IMR-90 (cell line): Measurements from ENCODE around the gene MYH11. TPM values are rescaled to one million over a fixed set of nuclear protein-coding genes. Genes with fewer than 3 reads are reported as not detected.

ENCODE experiments used
- ATAC-seq: fragments of 200-7000 bp; cut with Tn5 transposase; 2 replicates; pipeline ENCODE4 v1.9.1; 2020; ENCODE audit warnings: low read depth, mild to moderate bottlenecking, moderate library complexity
- BruUV-seq: library from RNA; stranded (reverse); fragments of 400-500 nt; replicated peaks from 2 replicates; lab custom pipeline; 2021; lab: Mats Ljungman, UMichigan
- CTCF ChIA-PET: fragments of 300-600 bp; formaldehyde crosslinking; extraction: SDS; loops from one replicate; lab custom pipeline; 2021; ENCODE audit warnings: antibody characterized with exemption; lab: Yijun Ruan, JAX
- POLR2A ChIA-PET: fragments of 300-600 bp; sonication (Branson Sonifier 250); formaldehyde crosslinking; loops from one replicate; lab custom pipeline; 2022; ENCODE audit warnings: antibody characterized with exemption; ENCODE audit not compliant: unreplicated experiment; lab: Charles Lee
- DNase-seq: peaks from one replicate; pipeline ENCODE4 v3.0.0; 2013
- H2AFZ ChIP-seq: replicated peaks from 2 replicates; pipeline ENCODE3; 2013; ENCODE audit warnings: low read length, mild to moderate bottlenecking; ENCODE audit not compliant: poor library complexity
- H2AK5ac ChIP-seq: 2 replicates; pipeline ENCODE4 v1.6.1; 2013; ENCODE audit warnings: low read depth, low read length, inconsistent platforms
- H2AK9ac ChIP-seq: replicated peaks from 2 replicates; pipeline ENCODE3; 2013; ENCODE audit warnings: mild to moderate bottlenecking, low read depth, low read length, moderate library complexity; ENCODE audit not compliant: poor library complexity
- H2BK120ac ChIP-seq: 2 replicates; pipeline ENCODE4 v1.6.1; 2013; ENCODE audit warnings: low read depth, low read length, inconsistent platforms
- H2BK15ac ChIP-seq: 3 replicates; pipeline ENCODE4 v1.6.1; 2013; ENCODE audit warnings: low read depth, low read length, inconsistent platforms
- H2BK20ac ChIP-seq: 2 replicates; pipeline ENCODE4 v1.6.1; 2013; ENCODE audit warnings: low read depth, mild to moderate bottlenecking, inconsistent platforms, low read length, moderate library complexity
- H2BK5ac ChIP-seq: 2 replicates; pipeline ENCODE4 v1.6.1; 2013; ENCODE audit warnings: mild to moderate bottlenecking, low read depth, low read length, inconsistent platforms; ENCODE audit not compliant: poor library complexity, severe bottlenecking
- H3K14ac ChIP-seq: replicated peaks from 2 replicates; pipeline ENCODE4 v1.6.1; 2013; ENCODE audit warnings: low read depth, low read length, inconsistent platforms
- H3K18ac ChIP-seq: 2 replicates; pipeline ENCODE4 v1.6.1; 2013; ENCODE audit warnings: low read depth, low read length, control low read depth
- H3K23ac ChIP-seq: 2 replicates; pipeline ENCODE4 v1.6.1; 2013; ENCODE audit warnings: low read depth, low read length, inconsistent platforms
- H3K27ac ChIP-seq: 2 replicates; pipeline ENCODE4 v1.5.1; 2013; ENCODE audit warnings: mild to moderate bottlenecking, control low read depth, low read length; ENCODE audit not compliant: insufficient read depth
- H3K27me3 ChIP-seq: 2 replicates; pipeline ENCODE4 v1.6.1; 2013; ENCODE audit warnings: low read length; ENCODE audit not compliant: control insufficient read depth, insufficient read depth
- H3K36me3 ChIP-seq: 2 replicates; pipeline ENCODE4 v1.6.1; 2013; ENCODE audit warnings: low read length, mixed read lengths; ENCODE audit not compliant: control insufficient read depth, insufficient read depth
- H3K4ac ChIP-seq: 2 replicates; pipeline ENCODE4 v1.6.1; 2013; ENCODE audit warnings: low read depth, low read length, inconsistent platforms
- H3K4me1 ChIP-seq: 2 replicates; pipeline ENCODE4 v1.6.1; 2013; ENCODE audit warnings: low read length, mixed read lengths; ENCODE audit not compliant: control insufficient read depth, insufficient read depth
- H3K4me2 ChIP-seq: 2 replicates; pipeline ENCODE4 v1.6.1; 2013; ENCODE audit warnings: low read depth, mild to moderate bottlenecking, control low read depth, low read length, moderate library complexity
- H3K4me3 ChIP-seq: 2 replicates; pipeline ENCODE4 v1.5.1; 2013; ENCODE audit warnings: low read depth, mild to moderate bottlenecking, control low read depth, low read length, moderate library complexity; ENCODE audit not compliant: insufficient read depth
- H3K56ac ChIP-seq: 2 replicates; pipeline ENCODE4 v1.6.1; 2013; ENCODE audit warnings: low read length, inconsistent platforms; ENCODE audit not compliant: insufficient read depth; ENCODE audit errors: extremely low read depth
- H3K79me1 ChIP-seq, 2 experiments: 2 replicates each; pipeline ENCODE4 v1.6.1; 2013; ENCODE audit warnings: low read length in 2 of 2, inconsistent platforms in 1 of 2, low read depth in 1 of 2
- H3K9ac ChIP-seq: 2 replicates; pipeline ENCODE4 v1.6.1; 2013; ENCODE audit warnings: low read depth, low read length, control low read depth
- H3K9me1 ChIP-seq: 2 replicates; pipeline ENCODE4 v1.6.1; 2013; ENCODE audit warnings: low read length, inconsistent platforms; ENCODE audit not compliant: insufficient read depth
- H3K9me3 ChIP-seq: 2 replicates; pipeline ENCODE4 v1.6.1; 2013; ENCODE audit warnings: low read length; ENCODE audit not compliant: control insufficient read depth, insufficient read depth
- H4K20me1 ChIP-seq: 2 replicates; pipeline ENCODE4 v1.6.1; 2013; ENCODE audit warnings: low read length, inconsistent platforms; ENCODE audit not compliant: insufficient read depth
- H4K5ac ChIP-seq: 2 replicates; pipeline ENCODE4 v1.6.1; 2013; ENCODE audit warnings: mild to moderate bottlenecking, low read depth, low read length, control low read depth
- H4K8ac ChIP-seq, 2 experiments: 2 replicates each; pipeline ENCODE4 v1.6.1; 2013; ENCODE audit warnings: low read depth in 2 of 2, low read length in 2 of 2, control low read depth in 1 of 2, inconsistent platforms in 1 of 2
- H4K91ac ChIP-seq: 2 replicates; pipeline ENCODE4 v1.6.1; 2013; ENCODE audit warnings: low read depth, low read length, inconsistent platforms; ENCODE audit not compliant: insufficient read depth
- CEBPB ChIP-seq: IDR thresholded peaks from 2 replicates; pipeline ENCODE4 v1.6.1; 2012; ENCODE audit warnings: low read depth, low read length, improper control_type of control experiment
- USF2 ChIP-seq: fragments of 150-350 bp; IDR thresholded peaks from 2 replicates; pipeline ENCODE4 v1.6.1; 2017; ENCODE audit warnings: mild to moderate bottlenecking, antibody characterized with exemption, low read length, low read depth
- WGBS, 2 experiments: methylation state at CpG; one replicate each; pipeline versions ENCODE4 v1.1.5 to v1.1.7; 2013; ENCODE audit warnings: missing lambda C conversion rate in 2 of 2; ENCODE audit not compliant: insufficient read length in 1 of 2; ENCODE audit errors: extremely low coverage in 2 of 2; 5-methylcytosine and 5-hydroxymethylcytosine counted together
- dilution Hi-C: fragments of 300-500 bp; cut with HindIII; formaldehyde crosslinking; loops from one replicate; pipeline ENCODE4 v1.14.3; 2018; ENCODE audit warnings: low sequenced_read_pairs; ENCODE audit not compliant: unreplicated experiment
- in situ Hi-C: fragments of 300-500 bp; cut with MboI; formaldehyde crosslinking; loops from 3 replicates; pipeline ENCODE4 v1.14.3; 2019; ENCODE audit warnings: low sequenced_read_pairs, inconsistent platforms, mixed read lengths
- intact Hi-C: fragments of 100-400 bp; cut with micrococcal nuclease; formaldehyde crosslinking; loops from 2 replicates; pipeline ENCODE4 v1.10.0; 2022
- polyA plus RNA-seq, 3 experiments: library from polyadenylated mRNA; depleted of rRNA; stranded (reverse); fragments of >200 nt; gene quantifications; 2 replicates each; pipeline ENCODE4 v1.2.3, GENCODE V29; 2012; ENCODE audit warnings: low replicate concordance in 1 of 3
- total RNA-seq: library from RNA; depleted of rRNA; stranded (reverse); fragments of >200 nt; gene quantifications from 2 replicates; pipeline ENCODE4 v1.2.3, GENCODE V29; 2012

Gene MYH11
- total and polyA plus RNA-seq, 2 of the 4 experiments (the other 2 are of a cell fraction): under 0.01 to 0.12 TPM

- H3K9me3 ChIP-seq: no peaks in the 10 kb centered on the region
- no peak overlapping the region for H2BK5ac ChIP-seq
- no peak overlapping the region for H3K56ac ChIP-seq
- no peak overlapping the region for H2BK120ac ChIP-seq
- intact Hi-C loops: no loop called here
- no TSS peak for BruUV-seq
- no peak overlapping the region for H4K91ac ChIP-seq
- H3K27ac ChIP-seq: no peak overlapping the region
- no peak overlapping the region for H4K5ac ChIP-seq
- DNase-seq (peak; percentile 49), ATAC-seq (peak; percentile 40)
- H3K4me2 ChIP-seq: no peak overlapping the region
- TF ChIP-seq CEBPB: peak; percentile 23; the same call in 1 of the 2 replicates
- TF ChIP-seq USF2: no peak
- H3K4me3 ChIP-seq: no peak overlapping the region
- no peak overlapping the region for H2BK15ac ChIP-seq
- 0 out of 2 replicates have a peak overlapping the region, but pooled peaks have one; percentile 48 for H3K14ac ChIP-seq
- POLR2A ChIA-PET: no interaction called here
- no peak overlapping the region for H2BK20ac ChIP-seq
- dilution Hi-C loops: no loop called here
- H3K79me1 ChIP-seq: peaks cover 6 to 28% of the 10 kb centered on the region in 2 experiments; a peak in 3 of 4 replicates
- H3K4me1 ChIP-seq: no peaks in the 10 kb centered on the region
- no peak overlapping the region for H3K18ac ChIP-seq
- in situ Hi-C loops: no loop called here
- H3K23ac ChIP-seq: no peak overlapping the region; the same call in 1 of the 2 replicates
- H3K36me3 ChIP-seq: peaks cover 48% of the 10 kb centered on the region
- H4K20me1 ChIP-seq: no peaks in the 10 kb centered on the region; the same call in 1 of the 2 replicates
- H4K8ac ChIP-seq: no peak overlapping the region
- no peak overlapping the region for H2AFZ ChIP-seq
- no peak overlapping the region for H3K9ac ChIP-seq
- H2AK5ac ChIP-seq: peak overlapping the region; percentile 39; the same call in 1 of the 2 replicates
- H3K4ac ChIP-seq: no peak overlapping the region
- H3K9me1 ChIP-seq: no peaks in the 10 kb centered on the region; the same call in 1 of the 2 replicates
- no peak overlapping the region for H2AK9ac ChIP-seq
- no CpG with 5 or more reads among the region's 3 CpGs for WGBS, 2 experiments
- CTCF ChIA-PET: no interaction called here
- H3K27me3 ChIP-seq: no peaks in the 10 kb centered on the region
Measured at GRCh38 chr16:15689290-15689689, 167.5 kb downstream of the MYH11 start.
